Stimulated activated CD8-positive, alpha-beta memory T cell treated with anti-CD3 and anti-CD28 coated beads, Interleukin-12 subunit alpha, Interleukin-12 subunit beta, amount 100 ng/mL, for 24 hours (primary cell): ENCODE measurements around the gene ENOX1.

ENCODE experiments used
- DNase-seq: peaks from one replicate; pipeline ENCODE4 v3.0.0-alpha.2; 2020; ENCODE audit errors: extremely low read depth

The ENOX1 gene

DNA sequence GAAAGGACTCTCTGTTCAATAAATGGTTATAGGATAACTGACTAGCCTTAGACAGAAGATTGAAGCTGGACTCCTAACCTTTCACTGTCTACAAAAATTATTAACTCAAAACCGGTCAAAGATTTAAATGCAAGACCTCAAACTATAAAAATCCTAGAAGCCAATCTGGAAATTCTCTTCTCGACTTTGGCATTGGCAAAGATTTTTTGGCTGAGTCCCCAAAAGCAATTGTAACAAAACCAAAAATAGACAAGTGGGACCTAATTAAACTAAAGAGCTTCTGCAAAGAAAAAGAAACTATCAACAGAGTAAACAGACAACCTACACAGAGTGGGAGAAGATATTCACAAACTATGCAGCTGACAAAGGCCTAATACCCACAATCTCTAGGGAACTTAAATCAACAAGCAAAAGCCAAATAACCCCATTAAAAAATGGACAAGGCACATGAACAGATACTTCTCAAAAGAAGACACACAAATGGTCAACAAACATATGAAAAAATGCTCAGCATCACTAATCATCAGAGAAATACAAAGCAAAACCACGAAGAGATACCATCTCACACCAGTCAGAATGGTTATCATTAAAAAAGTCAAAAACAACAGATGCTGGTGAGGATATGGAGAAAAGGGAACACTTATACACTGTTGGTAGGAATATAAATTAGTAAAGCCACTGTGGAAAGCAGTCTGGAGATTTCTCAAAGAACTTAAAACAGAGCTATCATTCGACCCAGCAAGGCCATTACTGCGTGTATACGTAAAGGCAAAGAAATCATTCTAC is 497.1 kb downstream of the ENOX1 start:
- DNase-seq: no peak

DNA sequence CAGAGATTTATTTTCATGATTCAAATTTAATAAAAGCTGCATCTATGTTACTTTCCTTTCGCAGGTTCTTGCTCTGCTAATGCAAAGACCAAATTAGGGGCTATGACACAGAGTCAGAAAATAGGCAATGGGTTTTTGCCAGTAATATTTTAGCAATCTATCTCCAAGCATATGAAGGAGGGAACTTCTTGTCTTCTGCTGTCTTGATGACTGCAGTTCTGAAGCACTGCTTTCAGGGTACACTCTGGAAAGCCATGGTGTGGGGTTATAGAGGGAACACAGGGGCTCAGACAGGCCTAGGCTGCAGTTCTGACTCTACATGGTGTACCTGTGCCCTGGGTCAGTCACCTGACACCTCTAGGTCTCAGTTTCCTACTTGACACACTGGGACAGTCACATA is 500.0 kb downstream of the ENOX1 start:
- no peak for DNase-seq

DNA sequence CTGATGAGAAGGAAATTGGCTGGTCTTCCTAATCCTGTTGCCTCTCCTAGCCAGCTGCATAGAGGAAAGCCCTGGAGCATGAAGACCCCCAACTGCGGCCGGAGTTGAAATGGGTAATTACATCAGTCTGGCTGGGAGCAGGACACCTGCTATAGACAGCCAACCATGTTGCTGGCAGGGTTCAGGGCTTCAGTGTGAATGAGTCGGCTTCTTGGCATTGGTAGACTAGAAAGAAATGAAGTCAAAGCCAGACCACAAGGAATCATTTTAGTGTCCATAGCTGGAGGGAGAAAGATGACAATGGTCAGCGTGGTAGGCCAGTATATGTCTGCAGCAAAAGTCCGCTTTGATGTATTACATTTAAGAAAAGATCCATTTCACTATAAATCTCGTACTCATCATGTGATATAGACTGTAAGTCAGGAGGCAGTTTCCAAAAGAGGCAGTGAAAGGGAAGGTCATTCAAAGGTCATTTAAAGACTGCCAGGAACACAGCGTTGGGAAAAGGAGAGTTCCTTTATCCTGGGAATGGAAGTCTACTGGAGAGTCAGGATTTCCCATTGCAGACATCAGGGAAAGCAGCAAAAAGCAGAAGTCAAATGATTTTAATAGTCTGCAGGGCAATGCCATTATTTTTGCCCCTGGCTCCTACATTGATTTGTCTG is 500.7 kb downstream of the ENOX1 start:
- DNase-seq: no peak

DNA sequence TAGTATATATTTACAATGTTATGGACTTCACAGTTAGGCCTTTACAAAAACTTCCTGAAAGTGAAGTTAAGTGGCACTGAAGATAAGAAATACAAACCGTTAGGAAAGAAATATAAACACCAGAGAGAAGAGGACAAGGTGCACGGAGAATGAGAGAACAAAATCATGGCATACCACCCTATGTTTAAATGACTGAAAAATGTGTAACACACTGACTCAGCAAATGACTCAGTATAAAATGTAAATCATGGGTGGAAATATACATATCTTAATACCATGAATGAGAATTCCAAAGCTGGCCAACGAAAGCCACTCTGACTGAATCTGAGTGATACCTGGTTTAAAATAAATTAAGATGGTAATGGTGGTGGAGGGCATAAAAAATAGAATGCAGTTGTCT is 502.6 kb downstream of the ENOX1 start:
- no peak for DNase-seq

DNA sequence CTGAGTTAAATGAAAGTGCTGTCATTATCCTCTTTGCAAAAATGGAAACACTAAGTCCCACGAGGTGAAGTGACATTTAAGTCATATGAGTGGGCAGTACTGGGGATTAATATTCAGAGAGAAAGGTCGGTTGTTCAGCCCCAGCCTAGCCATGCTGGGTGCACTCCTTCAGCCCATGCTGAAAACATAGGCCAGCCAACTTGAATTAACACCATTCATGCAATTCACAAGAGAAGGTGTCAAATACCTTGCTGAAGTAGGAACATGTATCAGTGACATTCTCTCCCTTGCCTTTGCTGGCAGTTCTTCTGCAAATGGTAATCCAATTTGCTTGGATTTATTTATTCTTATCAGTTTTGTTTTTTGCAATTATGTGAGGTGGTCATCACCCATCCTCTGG is 507.1 kb downstream of the ENOX1 start:
- DNase-seq: no peak

DNA sequence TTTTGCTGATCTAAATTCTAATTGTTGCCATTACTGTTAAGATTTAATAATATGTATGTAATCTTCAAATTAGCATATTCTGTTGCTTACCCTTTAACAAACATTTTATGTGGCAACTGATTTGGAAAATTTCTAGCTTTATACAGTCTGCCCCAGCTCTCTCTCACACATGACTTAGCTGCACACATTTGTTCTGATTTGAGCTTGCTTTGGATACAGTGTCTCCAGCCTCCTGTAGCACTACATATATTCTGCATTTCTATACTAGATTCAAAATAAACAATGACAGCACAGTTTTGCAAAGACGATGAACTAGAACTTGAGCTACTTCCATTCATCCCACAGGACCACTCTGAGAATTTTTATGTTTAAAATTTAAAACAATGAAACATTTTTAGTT is 508.6 kb downstream of the ENOX1 start:
- no peak for DNase-seq

DNA sequence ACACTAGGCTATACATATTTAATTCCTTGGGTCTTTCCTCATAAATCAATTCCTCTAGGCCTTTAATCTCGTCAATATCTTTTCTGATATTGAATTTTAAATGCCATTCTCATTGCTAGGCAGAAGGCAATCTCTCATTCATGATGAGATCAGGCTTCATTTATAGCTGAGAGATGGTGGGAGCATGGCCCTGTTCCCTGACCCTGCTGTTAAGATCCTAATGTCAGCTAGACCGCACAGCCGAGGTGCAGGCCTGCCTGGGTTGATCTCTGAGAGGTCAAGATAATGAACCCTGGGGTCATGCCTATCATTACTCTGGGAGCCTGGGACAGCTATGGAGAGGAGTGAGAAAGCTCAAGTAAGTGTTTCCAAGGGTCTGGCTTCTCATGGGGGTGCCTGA is 509.6 kb downstream of the ENOX1 start:
- DNase-seq: no peak

DNA sequence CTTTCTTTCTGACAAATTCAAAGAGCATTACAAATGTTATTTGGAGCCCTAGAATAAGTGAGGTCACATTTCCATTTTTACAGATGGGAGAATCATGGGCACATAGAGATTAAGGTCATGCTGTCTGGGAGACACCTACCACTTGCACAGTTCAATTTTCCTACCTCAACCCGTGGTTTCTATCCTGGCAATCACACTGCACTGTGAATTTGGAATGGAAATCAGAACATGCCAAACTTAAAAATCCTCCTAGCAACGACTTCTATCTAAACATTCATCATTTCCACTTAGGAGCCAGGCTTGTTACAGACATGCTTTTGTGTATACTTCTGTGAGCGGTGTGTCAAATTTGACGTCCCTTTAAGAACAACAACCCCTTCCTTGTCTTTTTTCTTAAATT is 511.9 kb downstream of the ENOX1 start:
- DNase-seq: no peak

DNA sequence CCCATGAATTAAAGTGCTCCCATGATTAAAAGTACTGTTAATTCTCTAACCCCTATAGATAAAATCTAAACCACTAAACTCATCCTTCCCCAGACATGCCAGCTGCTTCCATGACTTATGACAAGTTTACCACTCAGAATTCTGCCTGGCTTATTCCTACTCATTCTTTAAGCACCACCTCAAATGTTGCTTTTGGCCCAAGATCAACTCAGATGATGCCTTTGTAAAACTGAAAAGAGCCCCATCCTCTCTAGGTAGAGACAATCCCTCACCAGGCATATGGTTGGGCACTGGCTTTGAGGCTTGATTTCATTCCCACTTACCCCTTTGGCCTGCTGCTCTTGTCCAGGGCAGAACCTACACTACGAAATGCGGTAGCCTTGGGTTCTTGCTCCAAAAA is 513.4 kb downstream of the ENOX1 start:
- DNase-seq: no peak

DNA sequence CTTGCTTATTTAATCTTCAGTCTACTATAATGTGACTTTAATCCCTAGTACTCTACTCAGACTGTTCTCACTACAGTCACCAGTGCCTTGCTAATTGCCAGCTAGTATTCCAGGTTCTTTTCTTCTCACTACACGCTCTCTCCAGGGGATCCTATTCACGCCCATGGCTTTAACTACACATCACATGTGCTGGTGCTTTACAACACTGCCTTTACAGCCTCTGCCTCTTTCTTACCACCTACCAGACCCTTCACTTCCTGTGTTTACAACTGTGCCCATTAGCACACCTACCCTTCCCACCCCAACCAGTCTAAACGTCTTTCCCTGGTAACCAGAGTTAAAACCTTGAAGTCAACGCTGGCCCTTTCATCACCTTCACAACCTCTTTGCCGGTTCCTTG is 513.9 kb downstream of the ENOX1 start:
- no peak for DNase-seq

DNA sequence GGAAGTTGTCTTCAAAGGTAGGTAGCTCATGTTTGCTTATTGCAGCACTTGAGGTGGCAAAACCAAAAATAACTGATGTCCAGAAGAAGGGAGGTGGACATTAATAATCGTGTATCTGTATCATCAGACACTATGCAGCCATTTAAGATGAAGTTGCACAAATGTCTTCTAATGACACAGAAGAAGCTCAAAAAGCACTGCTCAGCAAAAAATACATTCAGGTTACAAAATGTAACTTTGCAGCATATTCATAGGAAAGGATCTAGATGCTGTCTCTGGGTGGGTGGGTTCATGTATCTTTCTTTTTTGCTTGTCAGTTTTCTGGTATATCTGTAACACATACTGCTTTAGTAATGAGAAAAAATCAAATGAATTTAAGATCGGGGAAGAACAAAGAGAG is 515.6 kb downstream of the ENOX1 start:
- DNase-seq: no peak

DNA sequence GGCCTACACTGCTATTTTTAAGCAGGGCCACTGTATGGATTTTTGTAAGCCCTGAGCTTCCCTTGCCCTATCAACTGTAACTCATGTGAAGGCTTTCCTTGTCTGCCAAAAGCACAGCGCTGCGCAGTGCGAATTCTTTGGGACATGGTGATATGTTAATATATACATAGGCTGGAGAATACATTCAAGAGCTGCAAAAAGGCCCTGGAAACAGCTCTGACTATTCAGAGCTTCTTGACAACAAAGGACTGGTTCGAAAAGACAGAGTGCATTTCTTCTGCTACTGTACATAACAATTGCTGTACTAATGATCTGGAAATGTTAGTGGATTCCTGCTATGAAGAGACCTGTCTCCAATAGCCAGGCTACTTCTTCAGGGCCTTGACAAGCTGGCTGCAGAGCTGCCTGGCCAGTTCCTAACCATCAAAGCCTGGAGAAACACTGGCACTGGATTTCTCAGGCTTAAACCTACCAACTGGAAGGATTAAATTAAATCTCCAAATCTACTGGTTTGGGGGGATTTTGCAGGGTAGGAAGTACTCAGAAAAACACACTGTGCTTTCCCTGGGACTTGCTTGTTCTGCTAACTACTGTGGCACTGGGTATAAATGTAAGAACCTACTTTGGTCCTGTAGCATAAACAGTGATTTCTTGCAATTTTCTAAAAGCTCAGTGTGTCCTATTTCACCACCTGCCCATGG is 516.5 kb downstream of the ENOX1 start:
- DNase-seq: no peak

DNA sequence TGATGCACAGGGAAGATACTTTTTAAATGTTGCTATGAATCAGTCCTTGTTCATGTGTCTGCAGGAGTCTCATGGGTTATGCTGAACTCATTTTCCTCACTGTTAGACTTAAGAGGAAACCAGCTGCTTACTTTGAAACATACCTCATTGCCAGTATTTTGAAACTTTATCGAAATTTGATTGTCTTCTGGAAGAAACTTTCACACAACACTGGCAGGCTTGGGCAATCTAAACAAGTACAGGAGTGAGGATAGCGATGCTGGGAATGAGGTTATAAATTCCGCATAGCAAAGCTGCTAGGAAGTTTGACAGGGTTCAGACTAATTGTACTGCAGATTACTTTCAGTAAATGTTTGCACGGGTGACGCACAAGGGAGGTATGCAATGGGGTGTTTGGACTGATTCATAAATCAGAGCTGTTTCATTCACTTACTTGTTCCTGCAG is 517.7 kb downstream of the ENOX1 start:
- no peak for DNase-seq

DNA sequence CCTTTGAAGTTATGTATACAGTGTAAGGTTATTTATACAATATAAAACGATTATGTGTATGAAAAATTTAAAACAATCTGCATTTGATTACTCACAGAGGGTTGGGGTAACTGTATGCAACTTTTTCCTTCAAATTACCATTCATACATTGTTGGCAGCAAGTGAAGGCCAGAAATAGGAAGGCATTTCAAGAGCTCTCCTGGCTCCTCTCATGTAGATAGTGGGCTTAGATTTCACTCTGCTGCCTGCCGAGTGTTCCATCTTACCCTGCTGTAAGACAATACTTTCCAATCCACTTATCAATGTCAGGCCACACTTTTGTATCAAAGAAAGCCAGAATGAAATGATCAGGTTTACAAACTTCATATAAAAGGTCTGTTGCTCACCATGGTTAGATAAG is 518.1 kb downstream of the ENOX1 start:
- no peak for DNase-seq

DNA sequence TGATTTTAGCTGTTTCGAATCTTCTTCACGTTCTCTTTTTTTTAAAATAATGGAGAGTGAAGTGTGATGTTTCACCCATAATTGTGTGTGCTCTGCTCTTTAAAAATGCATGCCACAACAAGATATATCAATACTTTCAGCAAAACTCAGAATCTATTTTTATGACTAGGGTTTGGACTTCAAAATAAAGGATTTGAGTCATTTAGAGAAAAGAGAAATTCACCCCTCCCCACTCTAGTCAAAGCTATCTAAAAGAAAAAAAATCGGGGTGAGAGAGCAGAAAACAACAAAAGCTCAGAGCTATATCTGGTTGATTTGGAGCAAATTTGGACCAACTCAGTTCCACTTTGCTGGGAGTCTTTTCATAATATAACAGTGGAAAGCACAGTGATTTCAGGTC is 518.9 kb downstream of the ENOX1 start:
- no peak for DNase-seq

DNA sequence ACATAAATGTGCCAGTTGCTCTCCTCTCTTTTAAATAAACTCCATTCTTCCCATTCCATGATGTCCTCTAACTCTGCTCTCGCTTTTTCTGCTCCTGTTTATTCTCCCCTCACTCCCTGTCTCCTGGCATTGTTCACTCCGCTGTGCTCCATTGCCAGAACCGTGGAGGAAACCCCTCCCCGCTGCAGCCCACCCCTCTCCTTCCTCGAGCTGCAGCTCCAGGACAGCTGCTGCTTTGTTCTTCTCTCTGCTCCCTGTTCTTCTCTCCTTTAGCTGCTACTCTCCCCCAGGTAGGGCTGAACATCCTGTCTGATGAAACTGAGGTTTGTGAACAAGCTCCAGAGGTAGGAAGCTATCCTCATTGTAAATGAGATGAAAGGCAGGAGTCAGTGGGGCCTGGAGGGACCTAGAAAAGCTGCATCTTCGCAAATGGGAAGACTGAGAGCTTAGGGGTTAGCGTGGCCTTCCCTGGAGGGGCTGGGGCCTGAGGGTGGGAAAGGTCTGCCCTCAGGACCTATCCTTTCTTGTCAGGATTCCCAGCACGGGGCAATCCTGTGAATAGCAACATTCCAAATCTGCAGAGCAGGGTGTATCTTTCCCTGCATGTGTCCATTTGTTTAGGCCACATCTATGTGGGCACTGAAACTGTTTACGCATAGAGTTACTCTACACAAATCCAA is 519.7 kb downstream of the ENOX1 start:
- DNase-seq: no peak

DNA sequence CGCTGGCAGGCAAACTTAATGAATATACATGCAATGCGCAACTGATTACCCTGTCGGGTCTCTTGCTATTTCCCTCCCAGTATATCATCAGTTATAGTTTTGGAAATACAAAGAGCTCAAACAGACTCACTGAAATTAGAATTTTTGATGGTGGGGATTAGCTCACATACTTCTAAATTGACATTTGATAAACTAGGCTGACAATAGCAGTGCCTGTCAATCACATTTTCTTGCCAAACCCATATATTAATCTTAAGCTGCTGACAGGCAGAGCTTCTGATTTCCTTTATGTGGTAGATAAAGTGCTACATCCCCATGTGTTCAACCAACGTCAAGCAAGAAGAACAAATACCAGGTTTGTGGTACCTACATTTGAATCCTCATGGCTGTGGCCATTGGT is 521.7 kb downstream of the ENOX1 start:
- no peak for DNase-seq

DNA sequence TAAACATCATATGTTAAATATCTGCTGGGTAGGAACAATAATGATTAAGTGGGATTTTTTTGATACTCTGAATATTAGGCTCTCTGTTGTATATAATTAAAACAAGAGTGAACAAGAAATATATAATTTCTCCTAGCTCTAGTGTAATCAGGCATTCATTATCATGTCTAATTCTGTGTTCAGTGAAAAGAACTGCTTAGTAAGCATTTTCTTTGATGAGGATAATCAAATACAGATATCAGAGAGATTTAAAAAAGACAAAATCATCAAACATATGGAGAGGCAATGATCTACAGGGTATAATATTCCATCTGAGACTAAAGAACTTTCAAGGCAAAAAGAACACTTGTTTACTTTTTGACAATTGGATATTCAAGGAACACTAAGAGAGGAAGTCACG is 522.3 kb downstream of the ENOX1 start:
- DNase-seq: no peak

DNA sequence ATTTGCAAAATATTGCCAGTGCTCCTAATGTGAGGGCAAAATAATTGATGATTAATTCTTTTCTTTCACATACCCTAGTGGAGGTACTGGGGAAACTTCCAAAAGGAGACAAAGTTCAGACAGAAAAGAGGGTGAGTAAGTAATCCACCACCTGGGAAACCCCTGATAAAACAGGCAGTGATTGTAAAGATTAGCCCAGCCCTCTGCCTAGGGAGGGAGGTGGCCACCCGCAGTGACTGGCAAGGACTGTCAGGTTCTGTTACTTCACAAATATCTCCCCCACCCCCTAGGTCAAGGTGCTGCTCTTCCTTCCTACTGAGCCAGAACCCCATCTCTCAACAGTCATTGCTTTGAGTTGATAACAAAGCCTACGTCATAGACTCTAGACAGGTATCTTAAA is 523.7 kb downstream of the ENOX1 start:
- DNase-seq: no peak

DNA sequence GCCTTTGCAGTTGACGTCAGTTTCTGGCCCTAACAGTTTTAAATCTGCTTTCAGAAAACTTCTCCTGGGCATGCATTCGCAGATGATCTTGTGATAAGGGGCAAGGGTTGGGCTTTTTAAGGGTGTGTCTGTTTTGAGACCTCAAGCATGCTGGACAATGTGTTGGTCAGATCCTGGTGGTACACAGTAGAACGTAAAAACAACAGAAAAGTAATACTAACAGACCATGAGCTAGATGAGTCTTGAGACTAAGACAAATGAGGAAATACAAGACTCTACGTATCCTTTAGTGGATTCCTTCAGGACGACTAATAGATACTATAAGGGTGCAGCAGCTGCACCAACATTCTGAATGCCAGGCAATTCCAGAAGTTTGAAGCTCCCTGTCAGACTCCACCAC is 525.8 kb downstream of the ENOX1 start:
- no peak for DNase-seq

DNA sequence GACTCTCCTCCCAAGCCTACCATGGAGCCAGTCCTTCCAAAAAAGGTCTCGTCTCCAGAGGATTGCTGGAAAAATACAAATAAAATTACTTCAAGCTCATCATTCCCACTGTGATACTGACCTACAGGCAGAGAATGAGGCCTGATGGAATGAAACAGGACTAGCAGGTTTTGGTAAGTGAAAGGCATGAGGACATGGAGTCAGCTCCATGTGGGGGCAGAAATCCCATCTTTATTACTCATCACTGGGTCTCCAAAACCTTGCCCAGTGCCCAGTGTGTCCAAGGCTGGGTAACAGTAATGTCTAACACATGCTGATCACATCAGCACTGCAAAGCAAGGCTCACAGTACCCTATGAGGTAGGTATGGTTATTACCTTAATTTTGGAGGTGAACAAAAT is 528.0 kb downstream of the ENOX1 start:
- no peak for DNase-seq

DNA sequence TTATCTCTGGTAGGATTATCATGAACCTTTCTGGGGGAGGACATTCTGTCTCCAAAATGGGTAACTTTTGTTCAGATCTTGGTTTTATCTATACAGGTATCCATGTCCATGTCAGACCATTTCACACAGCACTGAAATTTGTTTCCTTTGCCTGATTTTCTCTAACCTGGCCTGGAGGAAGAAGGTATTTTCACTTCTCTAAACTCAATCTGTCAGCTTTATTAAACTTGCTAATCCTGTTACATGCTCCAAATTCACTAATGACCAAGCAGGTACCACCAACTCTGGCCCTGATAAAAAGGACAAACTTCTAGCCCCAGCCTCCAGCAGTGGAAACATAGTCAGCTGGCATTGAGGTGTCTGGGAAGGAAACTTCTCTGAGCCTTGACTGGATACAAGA is 529.0 kb downstream of the ENOX1 start:
- no peak for DNase-seq

DNA sequence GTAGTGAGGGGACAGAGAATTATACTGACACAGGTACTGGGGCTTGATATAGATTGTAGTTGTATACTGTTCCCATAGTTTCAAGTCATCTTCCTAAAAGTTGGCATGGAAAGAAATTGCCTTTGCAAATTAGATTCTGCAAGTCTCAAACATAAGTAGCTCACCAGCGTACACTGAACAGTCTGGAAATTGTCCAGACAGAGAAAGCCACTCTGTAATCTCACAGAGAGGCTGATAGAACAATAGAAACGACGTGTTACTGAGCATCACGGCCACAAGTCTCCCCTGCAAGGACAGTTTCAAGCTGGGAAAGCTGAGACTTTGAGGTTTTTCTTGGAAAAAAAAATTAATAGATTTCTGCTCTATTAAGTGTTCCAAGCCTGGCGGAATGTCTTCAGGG is 534.8 kb downstream of the ENOX1 start:
- no peak for DNase-seq
